Mononuclear cell (primary cell): Measurements from ENCODE around the gene SLC8A1. TPM values are rescaled to one million over a fixed set of nuclear protein-coding genes. Genes with fewer than 3 reads are reported as not detected.

Experiments
- H3K27me3 ChIP-seq: 2 replicates; pipeline ENCODE4 v1.6.0; 2011; ENCODE audit warnings: low read length, control low read depth; ENCODE audit not compliant: insufficient read depth
- H3K4me1 ChIP-seq: 2 replicates; pipeline ENCODE4 v1.5.1; 2011; ENCODE audit warnings: mild to moderate bottlenecking, low read length, control low read depth; ENCODE audit not compliant: insufficient read depth
- H3K4me3 ChIP-seq: 2 replicates; pipeline ENCODE4 v1.5.1; 2011; ENCODE audit warnings: mild to moderate bottlenecking, low read length, moderate library complexity
- H3K9me3 ChIP-seq: 2 replicates; pipeline ENCODE4 v1.5.1; 2011; ENCODE audit warnings: low read depth, mild to moderate bottlenecking, control low read depth, low read length
- total RNA-seq: library from RNA; depleted of rRNA; stranded (reverse); fragments of >200 nt; gene quantifications from one replicate; pipeline ENCODE4 v1.2.3, GENCODE V29; 2012

SLC8A1 gene
- total RNA-seq, 1 donor: 51.2 TPM

GRCh38 chr2:40369267-40370006 is 82.5 kb downstream of the SLC8A1 start:
- H3K9me3 ChIP-seq: no peaks in the 10 kb centered on the region
- H3K4me3 ChIP-seq: no peak overlapping the region
- no peaks in the 10 kb centered on the region for H3K27me3 ChIP-seq
- peaks cover 3% of the 10 kb centered on the region for H3K4me1 ChIP-seq

- H3K27me3 ChIP-seq: no peaks in the 10 kb centered on the region
- H3K9me3 ChIP-seq: no peaks in the 10 kb centered on the region
- H3K4me1 ChIP-seq: peaks cover 3% of the 10 kb centered on the region
- H3K4me3 ChIP-seq: no peak overlapping the region
These were observed 84.2 kb downstream of the SLC8A1 start for GRCh38 chr2:40367652-40368051.

- Histone ChIP-seq H3K9me3 (no peaks in the 10 kb centered on the region), H3K4me3 (no peak overlapping the region), H3K27me3 (no peaks in the 10 kb centered on the region), H3K4me1 (peaks cover 3% of the 10 kb centered on the region)
These were observed 84.9 kb downstream of the SLC8A1 start for GRCh38 chr2:40367032-40367431.

- Histone ChIP-seq H3K4me1 (peaks cover 3% of the 10 kb centered on the region), H3K9me3 (no peaks in the 10 kb centered on the region), H3K27me3 (no peaks in the 10 kb centered on the region), H3K4me3 (no peak overlapping the region)
These were observed 87.6 kb downstream of the SLC8A1 start for GRCh38 chr2:40364151-40364874.

- H3K4me1 ChIP-seq: peaks cover 3% of the 10 kb centered on the region
- H3K9me3 ChIP-seq: no peaks in the 10 kb centered on the region
- H3K4me3 ChIP-seq: no peak overlapping the region
- H3K27me3 ChIP-seq: no peaks in the 10 kb centered on the region
These were observed 88.3 kb downstream of the SLC8A1 start for GRCh38 chr2:40363631-40364030.

GRCh38 chr2:40363231-40363630 is 88.7 kb downstream of the SLC8A1 start:
- Histone ChIP-seq H3K4me3 (no peak overlapping the region), H3K4me1 (peaks cover 3% of the 10 kb centered on the region), H3K9me3 (no peaks in the 10 kb centered on the region), H3K27me3 (no peaks in the 10 kb centered on the region)

GRCh38 chr2:40361478-40361877 is 90.4 kb downstream of the SLC8A1 start:
- Histone ChIP-seq H3K27me3 (no peaks in the 10 kb centered on the region), H3K4me3 (no peak overlapping the region), H3K4me1 (peaks cover 3% of the 10 kb centered on the region)

GRCh38 chr2:40360652-40361051 is 91.2 kb downstream of the SLC8A1 start:
- H3K4me3 ChIP-seq: no peak overlapping the region
- H3K4me1 ChIP-seq: peaks cover 3% of the 10 kb centered on the region
- H3K9me3 ChIP-seq: no peaks in the 10 kb centered on the region
- no peaks in the 10 kb centered on the region for H3K27me3 ChIP-seq

More at GRCh38 chr2:40361478-40361877, 90.4 kb downstream of the SLC8A1 start:
- H3K9me3 ChIP-seq: no peaks in the 10 kb centered on the region

- Histone ChIP-seq H3K4me3 (no peak overlapping the region), H3K4me1 (peaks cover 3% of the 10 kb centered on the region), H3K27me3 (no peaks in the 10 kb centered on the region)
These were observed 92.1 kb downstream of the SLC8A1 start for GRCh38 chr2:40359811-40360210.

GRCh38 chr2:40358783-40359182 is 93.1 kb downstream of the SLC8A1 start:
- no peaks in the 10 kb centered on the region for H3K9me3 ChIP-seq
- no peaks in the 10 kb centered on the region for H3K27me3 ChIP-seq
- H3K4me1 ChIP-seq: no peaks in the 10 kb centered on the region
- no peak overlapping the region for H3K4me3 ChIP-seq

More at GRCh38 chr2:40359811-40360210, 92.1 kb downstream of the SLC8A1 start:
- no peaks in the 10 kb centered on the region for H3K9me3 ChIP-seq

GRCh38 chr2:40357667-40358066 is 94.2 kb downstream of the SLC8A1 start:
- no peaks in the 10 kb centered on the region for H3K9me3 ChIP-seq
- H3K4me3 ChIP-seq: no peak overlapping the region

GRCh38 chr2:40355451-40355850 is 96.4 kb downstream of the SLC8A1 start:
- Histone ChIP-seq H3K9me3 (no peaks in the 10 kb centered on the region), H3K4me3 (no peak overlapping the region), H3K4me1 (peaks cover 11% of the 10 kb centered on the region), H3K27me3 (no peaks in the 10 kb centered on the region)

More at GRCh38 chr2:40357667-40358066, 94.2 kb downstream of the SLC8A1 start:
- Histone ChIP-seq H3K27me3 (no peaks in the 10 kb centered on the region), H3K4me1 (peaks cover 6% of the 10 kb centered on the region)

- Histone ChIP-seq H3K9me3 (no peaks in the 10 kb centered on the region), H3K27me3 (no peaks in the 10 kb centered on the region), H3K4me3 (no peak overlapping the region), H3K4me1 (peaks cover 11% of the 10 kb centered on the region)
These were observed 98.7 kb downstream of the SLC8A1 start for GRCh38 chr2:40353231-40353630.

GRCh38 chr2:40352703-40353099 is 99.2 kb downstream of the SLC8A1 start:
- no peak overlapping the region for H3K4me3 ChIP-seq
- H3K27me3 ChIP-seq: no peaks in the 10 kb centered on the region
- H3K9me3 ChIP-seq: no peaks in the 10 kb centered on the region
- H3K4me1 ChIP-seq: peaks cover 11% of the 10 kb centered on the region

GRCh38 chr2:40352041-40352702 is 99.7 kb downstream of the SLC8A1 start:
- Histone ChIP-seq H3K4me1 (peaks cover 11% of the 10 kb centered on the region), H3K4me3 (no peak overlapping the region), H3K9me3 (no peaks in the 10 kb centered on the region), H3K27me3 (no peaks in the 10 kb centered on the region)
